Measurements from ENCODE around the gene HNRNPCL1.
"Not testable (repeated sequence)": the region's sequence is repeated elsewhere in the genome, so short reads cannot be mapped to it uniquely, and the experiment has no call there.

Gene HNRNPCL1

GRCh38 chr1:12848620-12849019, at the start of gene HNRNPCL1:
Gene HNRNPCL1, minus strand, starts transcription at chr1:12848720. Its CDS starts 431 bp downstream, at chr1:12848289.
- H3K9me3 ChIP-seq (ENCODE audit: control insufficient read depth in 2 of 2, low read length in 2 of 2); H3K27ac ChIP-seq (ENCODE audit: low read depth in 2 of 2, low read length in 2 of 2); H3K36me3 ChIP-seq (ENCODE audit: control insufficient read depth in 2 of 2, insufficient read depth in 2 of 2, low read length in 2 of 2); H3K9ac ChIP-seq (ENCODE audit: low read depth in 1 of 2, low read length in 2 of 2); H3K27me3 ChIP-seq (ENCODE audit: control insufficient read depth in 2 of 2, insufficient read depth in 2 of 2, low read length in 2 of 2); H3K4me1 ChIP-seq (ENCODE audit: control insufficient read depth in 2 of 2, insufficient read depth in 2 of 2, low read length in 2 of 2); H3K4me3 ChIP-seq (ENCODE audit: low read length in 2 of 2): not testable (repeated sequence)

- H3K4me1 ChIP-seq (ENCODE audit: control insufficient read depth in 2 of 2, insufficient read depth in 2 of 2, low read length in 2 of 2); H3K27ac ChIP-seq (ENCODE audit: low read depth in 2 of 2, low read length in 2 of 2); H3K9ac ChIP-seq (ENCODE audit: low read depth in 1 of 2, low read length in 2 of 2); H3K36me3 ChIP-seq (ENCODE audit: control insufficient read depth in 2 of 2, insufficient read depth in 2 of 2, low read length in 2 of 2); H3K4me3 ChIP-seq (ENCODE audit: low read length in 2 of 2); H3K27me3 ChIP-seq (ENCODE audit: control insufficient read depth in 2 of 2, insufficient read depth in 2 of 2, low read length in 2 of 2); H3K9me3 ChIP-seq (ENCODE audit: control insufficient read depth in 2 of 2, low read length in 2 of 2): not testable (repeated sequence)
Measured at GRCh38 chr1:12898170-12898569, 49.6 kb upstream of the HNRNPCL1 start, which contains the start of gene PRAMEF10. Gene PRAMEF10, minus strand, starts transcription at chr1:12898270. Its CDS starts 2,423 bp downstream, at chr1:12895847.

- H3K9me3 ChIP-seq (ENCODE audit: control insufficient read depth in 2 of 2, low read length in 2 of 2); H3K27ac ChIP-seq (ENCODE audit: low read depth in 2 of 2, low read length in 2 of 2); H3K27me3 ChIP-seq (ENCODE audit: control insufficient read depth in 2 of 2, insufficient read depth in 2 of 2, low read length in 2 of 2); H3K9ac ChIP-seq (ENCODE audit: low read depth in 1 of 2, low read length in 2 of 2); H3K4me3 ChIP-seq (ENCODE audit: low read length in 2 of 2); H3K4me1 ChIP-seq (ENCODE audit: control insufficient read depth in 2 of 2, insufficient read depth in 2 of 2, low read length in 2 of 2); H3K36me3 ChIP-seq (ENCODE audit: control insufficient read depth in 2 of 2, insufficient read depth in 2 of 2, low read length in 2 of 2): not testable (repeated sequence)
Measured at GRCh38 chr1:12886101-12886500, 37.6 kb upstream of the HNRNPCL1 start, which contains the start of gene PRAMEF4. Gene PRAMEF4, minus strand, starts transcription at chr1:12886201. Its CDS starts 2,807 bp downstream, at chr1:12883394.

- not testable (repeated sequence) for H3K36me3 ChIP-seq (ENCODE audit: control insufficient read depth in 2 of 2, insufficient read depth in 2 of 2, low read length in 2 of 2)
Measured at GRCh38 chr1:12878453-12878852, 29.9 kb upstream of the HNRNPCL1 start.

GRCh38 chr1:12863131-12863880, 14.8 kb upstream of the HNRNPCL1 start:
- not testable (repeated sequence) for H3K4me1 ChIP-seq (ENCODE audit: control insufficient read depth in 2 of 2, insufficient read depth in 2 of 2, low read length in 2 of 2); H3K9me3 ChIP-seq (ENCODE audit: control insufficient read depth in 2 of 2, low read length in 2 of 2); H3K27ac ChIP-seq (ENCODE audit: low read depth in 2 of 2, low read length in 2 of 2); H3K4me3 ChIP-seq (ENCODE audit: low read length in 2 of 2); H3K27me3 ChIP-seq (ENCODE audit: control insufficient read depth in 2 of 2, insufficient read depth in 2 of 2, low read length in 2 of 2); H3K36me3 ChIP-seq (ENCODE audit: control insufficient read depth in 2 of 2, insufficient read depth in 2 of 2, low read length in 2 of 2); H3K9ac ChIP-seq (ENCODE audit: low read depth in 1 of 2, low read length in 2 of 2)

More at GRCh38 chr1:12878453-12878852, 29.9 kb upstream of the HNRNPCL1 start:
- not testable (repeated sequence) for H3K4me3 ChIP-seq (ENCODE audit: low read length in 2 of 2); H3K9me3 ChIP-seq (ENCODE audit: control insufficient read depth in 2 of 2, low read length in 2 of 2); H3K4me1 ChIP-seq (ENCODE audit: control insufficient read depth in 2 of 2, insufficient read depth in 2 of 2, low read length in 2 of 2); H3K27me3 ChIP-seq (ENCODE audit: control insufficient read depth in 2 of 2, insufficient read depth in 2 of 2, low read length in 2 of 2); H3K9ac ChIP-seq (ENCODE audit: low read depth in 1 of 2, low read length in 2 of 2); H3K27ac ChIP-seq (ENCODE audit: low read depth in 2 of 2, low read length in 2 of 2)

- H3K9ac ChIP-seq (ENCODE audit: low read depth in 1 of 2, low read length in 2 of 2); H3K27me3 ChIP-seq (ENCODE audit: control insufficient read depth in 2 of 2, insufficient read depth in 2 of 2, low read length in 2 of 2); H3K4me1 ChIP-seq (ENCODE audit: control insufficient read depth in 2 of 2, insufficient read depth in 2 of 2, low read length in 2 of 2); H3K36me3 ChIP-seq (ENCODE audit: control insufficient read depth in 2 of 2, insufficient read depth in 2 of 2, low read length in 2 of 2); H3K9me3 ChIP-seq (ENCODE audit: control insufficient read depth in 2 of 2, low read length in 2 of 2); H3K27ac ChIP-seq (ENCODE audit: low read depth in 2 of 2, low read length in 2 of 2); H3K4me3 ChIP-seq (ENCODE audit: low read length in 2 of 2): not testable (repeated sequence)
Measured at GRCh38 chr1:12856786-12857185, 8.3 kb upstream of the HNRNPCL1 start, which contains the start of gene PRAMEF2. Gene PRAMEF2, plus strand, starts transcription at chr1:12857086. Its CDS starts 1,924 bp downstream, at chr1:12859010.

GRCh38 chr1:12851779-12852178, 3.3 kb upstream of the HNRNPCL1 start:
- Histone ChIP-seq H3K9me3 (ENCODE audit: control insufficient read depth in 2 of 2, low read length in 2 of 2) (no peaks in the 10 kb centered on the region), H3K9ac (ENCODE audit: low read depth in 1 of 2, low read length in 2 of 2) (no peak overlapping the region)

GRCh38 chr1:12833251-12833650, 15.3 kb downstream of the HNRNPCL1 start:
- not testable (repeated sequence) for H3K4me3 ChIP-seq (ENCODE audit: low read length in 2 of 2); H3K27ac ChIP-seq (ENCODE audit: low read depth in 2 of 2, low read length in 2 of 2); H3K36me3 ChIP-seq (ENCODE audit: control insufficient read depth in 2 of 2, insufficient read depth in 2 of 2, low read length in 2 of 2); H3K27me3 ChIP-seq (ENCODE audit: control insufficient read depth in 2 of 2, insufficient read depth in 2 of 2, low read length in 2 of 2); H3K9me3 ChIP-seq (ENCODE audit: control insufficient read depth in 2 of 2, low read length in 2 of 2); H3K4me1 ChIP-seq (ENCODE audit: control insufficient read depth in 2 of 2, insufficient read depth in 2 of 2, low read length in 2 of 2); H3K9ac ChIP-seq (ENCODE audit: low read depth in 1 of 2, low read length in 2 of 2)

More at GRCh38 chr1:12851779-12852178, 3.3 kb upstream of the HNRNPCL1 start:
- Histone ChIP-seq H3K4me3 (ENCODE audit: low read length in 2 of 2) (no peak overlapping the region), H3K4me1 (ENCODE audit: control insufficient read depth in 2 of 2, insufficient read depth in 2 of 2, low read length in 2 of 2) (no peaks in the 10 kb centered on the region), H3K27ac (ENCODE audit: low read depth in 2 of 2, low read length in 2 of 2) (no peak overlapping the region), H3K27me3 (ENCODE audit: control insufficient read depth in 2 of 2, insufficient read depth in 2 of 2, low read length in 2 of 2) (no peaks in the 10 kb centered on the region), H3K36me3 (ENCODE audit: control insufficient read depth in 2 of 2, insufficient read depth in 2 of 2, low read length in 2 of 2) (no peaks in the 10 kb centered on the region)

- H3K9me3 ChIP-seq (ENCODE audit: control insufficient read depth in 2 of 2, low read length in 2 of 2); H3K27ac ChIP-seq (ENCODE audit: low read depth in 2 of 2, low read length in 2 of 2); H3K4me1 ChIP-seq (ENCODE audit: control insufficient read depth in 2 of 2, insufficient read depth in 2 of 2, low read length in 2 of 2); H3K36me3 ChIP-seq (ENCODE audit: control insufficient read depth in 2 of 2, insufficient read depth in 2 of 2, low read length in 2 of 2); H3K4me3 ChIP-seq (ENCODE audit: low read length in 2 of 2); H3K9ac ChIP-seq (ENCODE audit: low read depth in 1 of 2, low read length in 2 of 2); H3K27me3 ChIP-seq (ENCODE audit: control insufficient read depth in 2 of 2, insufficient read depth in 2 of 2, low read length in 2 of 2): not testable (repeated sequence)
Measured at GRCh38 chr1:12831310-12831709, 17.2 kb downstream of the HNRNPCL1 start, which contains the start of gene PRAMEF11. Gene PRAMEF11, minus strand, starts transcription at chr1:12831410. Its CDS starts 2,621 bp downstream, at chr1:12828789.

- H3K9ac ChIP-seq (ENCODE audit: low read depth in 1 of 2, low read length in 2 of 2); H3K36me3 ChIP-seq (ENCODE audit: control insufficient read depth in 2 of 2, insufficient read depth in 2 of 2, low read length in 2 of 2); H3K4me3 ChIP-seq (ENCODE audit: low read length in 2 of 2); H3K27me3 ChIP-seq (ENCODE audit: control insufficient read depth in 2 of 2, insufficient read depth in 2 of 2, low read length in 2 of 2); H3K9me3 ChIP-seq (ENCODE audit: control insufficient read depth in 2 of 2, low read length in 2 of 2); H3K4me1 ChIP-seq (ENCODE audit: control insufficient read depth in 2 of 2, insufficient read depth in 2 of 2, low read length in 2 of 2); H3K27ac ChIP-seq (ENCODE audit: low read depth in 2 of 2, low read length in 2 of 2): not testable (repeated sequence)
Measured at GRCh38 chr1:12819061-12819460, 29.5 kb downstream of the HNRNPCL1 start.
